Fibroblast of lung (primary cell): ENCODE results near the gene GPR143. TPM values are rescaled to one million over a fixed set of nuclear protein-coding genes. Genes with fewer than 3 reads are reported as not detected.

ENCODE experiments used
- DNase-seq, 2 donors: peaks; one replicate each; pipeline versions ENCODE4 v3.0.0 to v3.0.0-alpha.2; 2010; ENCODE audit warnings: low read depth in 2 of 2
- H2AFZ ChIP-seq: 2 replicates; pipeline ENCODE4 v1.5.1; 2012; ENCODE audit warnings: low read length, control low read depth, inconsistent platforms
- H3K27ac ChIP-seq: 2 replicates; pipeline ENCODE4 v1.5.1; 2011; ENCODE audit warnings: low read length, control low read depth; ENCODE audit not compliant: insufficient read depth
- H3K27me3 ChIP-seq: 2 replicates; pipeline ENCODE4 v1.5.1; 2011; ENCODE audit warnings: mild to moderate bottlenecking, low read length; ENCODE audit not compliant: control insufficient read depth, insufficient read depth
- H3K36me3 ChIP-seq: 2 replicates; pipeline ENCODE4 v1.5.1; 2011; ENCODE audit warnings: low read length; ENCODE audit not compliant: control insufficient read depth, insufficient read depth
- H3K4me1 ChIP-seq: 2 replicates; pipeline ENCODE4 v1.5.1; 2011; ENCODE audit warnings: low read length; ENCODE audit not compliant: control insufficient read depth, insufficient read depth; ENCODE audit errors: extremely low read depth
- H3K4me2 ChIP-seq: 2 replicates; pipeline ENCODE4 v1.5.1; 2011; ENCODE audit warnings: low read length, control low read depth; ENCODE audit not compliant: insufficient read depth; ENCODE audit errors: extremely low read depth
- H3K4me3 ChIP-seq, 4 experiments: fragments of 200-600 bp in 1 of 4; sonication (generic) in 1 of 4; replicated peaks in 1 of 4; 2 replicates each; pipeline ENCODE4 v1.5.1; 2011 to 2016; ENCODE audit warnings: low read length in 4 of 4, low read depth in 3 of 4, mild to moderate bottlenecking in 3 of 4, control low read depth in 2 of 4, inconsistent platforms in 1 of 4, mixed read lengths in 1 of 4; ENCODE audit not compliant: insufficient read depth in 1 of 4; ENCODE audit errors: control extremely low read depth in 1 of 4
- H3K79me2 ChIP-seq: 2 replicates; pipeline ENCODE4 v1.5.1; 2012; ENCODE audit warnings: mild to moderate bottlenecking, low read length, inconsistent platforms; ENCODE audit not compliant: control insufficient read depth, insufficient read depth
- H3K9ac ChIP-seq: 2 replicates; pipeline ENCODE4 v1.5.1; 2011; ENCODE audit warnings: mild to moderate bottlenecking, low read length, control low read depth; ENCODE audit not compliant: insufficient read depth
- H3K9me3 ChIP-seq: 2 replicates; pipeline ENCODE4 v1.5.1; 2012; ENCODE audit warnings: low read depth, low read length; ENCODE audit not compliant: control insufficient read depth, insufficient read depth
- H4K20me1 ChIP-seq: 2 replicates; pipeline ENCODE4 v1.5.1; 2011; ENCODE audit warnings: low read length; ENCODE audit not compliant: control insufficient read depth, insufficient read depth; ENCODE audit errors: extremely low read depth
- CTCF ChIP-seq, 2 donors: IDR thresholded peaks in 1 of 2; conservative IDR thresholded peaks in 1 of 2; 1 replicate in 1 of 2; 2 replicates in 1 of 2; pipeline ENCODE4 v1.5.1; 2011 to 2012; ENCODE audit warnings: low read length in 2 of 2, control low read depth in 1 of 2, inconsistent platforms in 1 of 2, low read depth in 1 of 2, mild to moderate bottlenecking in 1 of 2
- EZH2 ChIP-seq: IDR thresholded peaks from 2 replicates; pipeline ENCODE4 v1.5.1; 2012; ENCODE audit warnings: low read length, control low read depth, mild to moderate bottlenecking; ENCODE audit errors: missing control alignments
- polyA plus RNA-seq, 2 donors: library from polyadenylated mRNA; depleted of rRNA in 1 of 2; stranded (reverse) in 1 of 2; unstranded in 1 of 2; fragments of >200 nt; gene quantifications; 2 replicates each; pipeline ENCODE4 v1.2.1, GENCODE V29; 2011 to 2012; ENCODE audit warnings: missing spikeins in 1 of 2
- total RNA-seq: library from RNA; depleted of rRNA; stranded (reverse); fragments of >200 nt; gene quantifications from 2 replicates; pipeline ENCODE4 v1.2.1, GENCODE V29; 2014

Gene GPR143
- total and polyA plus RNA-seq, 2 donors (not counting 1 experiment from before 2014, with no cell fraction given), result 0.07 TPM; not detected in 1

- no peaks in the 10 kb centered on the region for H3K4me1 ChIP-seq
- no peak for TF ChIP-seq EZH2
- no peak for TF ChIP-seq CTCF (conservative IDR thresholded peaks at IDR 0.05 in 1 of 2, IDR thresholded peaks at IDR 0.05 in 1 of 2; ENCODE audit: low read depth in 1 of 2, low read length in 2 of 2)
- no peak overlapping the region for H3K9ac ChIP-seq
- no peaks in the 10 kb centered on the region for H3K9me3 ChIP-seq
- H3K4me2 ChIP-seq, result no peak overlapping the region
- H3K36me3 ChIP-seq, result no peaks in the 10 kb centered on the region
- no peaks in the 10 kb centered on the region for H3K79me2 ChIP-seq
- no peak overlapping the region for H3K27ac ChIP-seq
- no peaks in the 10 kb centered on the region for H3K27me3 ChIP-seq
- no peak overlapping the region for H3K4me3 ChIP-seq
- H4K20me1 ChIP-seq, result no peaks in the 10 kb centered on the region
- no peak overlapping the region for H2AFZ ChIP-seq
- DNase-seq, result peak in 1 of 2 donors; percentile 81
These were observed 87.3 kb downstream of the GPR143 start for GRCh38 chrX:9678215-9678965.

GRCh38 chrX:9677098-9677739 is 88.4 kb downstream of the GPR143 start:
- peak; percentile 32 to 60 for DNase-seq
- Histone ChIP-seq H3K27me3 (no peaks in the 10 kb centered on the region), H3K4me3 (no peak overlapping the region), H3K79me2 (no peaks in the 10 kb centered on the region), H3K9ac (no peak overlapping the region), H3K27ac (no peak overlapping the region), H4K20me1 (no peaks in the 10 kb centered on the region), H2AFZ (no peak overlapping the region), H3K4me2 (no peak overlapping the region), H3K9me3 (no peaks in the 10 kb centered on the region), H3K36me3 (no peaks in the 10 kb centered on the region), H3K4me1 (no peaks in the 10 kb centered on the region)
- no peak for TF ChIP-seq EZH2

- no peaks in the 10 kb centered on the region for H3K4me1 ChIP-seq
- H3K79me2 ChIP-seq, result no peaks in the 10 kb centered on the region
- H2AFZ ChIP-seq, result no peak overlapping the region
- H3K4me2 ChIP-seq, result no peak overlapping the region
- no peak overlapping the region for H3K4me3 ChIP-seq
- TF ChIP-seq EZH2 (no peak), CTCF (conservative IDR thresholded peaks at IDR 0.05 in 1 of 2, IDR thresholded peaks at IDR 0.05 in 1 of 2; ENCODE audit: low read depth in 1 of 2, low read length in 2 of 2) (no peak)
- H4K20me1 ChIP-seq, result no peaks in the 10 kb centered on the region
- H3K36me3 ChIP-seq, result no peaks in the 10 kb centered on the region
- no peaks in the 10 kb centered on the region for H3K9me3 ChIP-seq
- DNase-seq, result no peak
- no peak overlapping the region for H3K27ac ChIP-seq
- H3K9ac ChIP-seq, result no peak overlapping the region
- no peaks in the 10 kb centered on the region for H3K27me3 ChIP-seq
These were observed 88.9 kb downstream of the GPR143 start for GRCh38 chrX:9676738-9677097.
